ENCODE measurements around the gene ROR2.
"Not testable (repeated sequence)": the region's sequence is repeated elsewhere in the genome, so short reads cannot be mapped to it uniquely, and the experiment has no call there.

GRCh38 chr9:91909256-91909655 lies 40.8 kb downstream of the ROR2 start:
- TF ChIP-seq POLR2A (IDR thresholded peaks at IDR 0.05); CTCF (IDR thresholded peaks at IDR 0.05 in 8 of 11, conservative IDR thresholded peaks at IDR 0.05 in 3 of 11); POLR2AphosphoS5 (IDR thresholded peaks at IDR 0.05): not testable (repeated sequence)
